Tibial nerve (tissue), 4 donors: ENCODE measurements around the gene SLC6A6.

Experiments used
- EP300 ChIP-seq, 2 donors: sonication (generic); formaldehyde crosslinking; IDR thresholded peaks; one replicate each; pipeline ENCODE4 v1.6.1; 2017; ENCODE audit warnings: antibody characterized with exemption in 2 of 2, mild to moderate bottlenecking in 1 of 2
- POLR2A ChIP-seq, 2 donors: fragments of 450-650 bp; IDR thresholded peaks; one replicate each; pipeline ENCODE4 v1.6.1; 2017; ENCODE audit warnings: antibody characterized with exemption in 2 of 2, mild to moderate bottlenecking in 2 of 2, moderate library complexity in 2 of 2
- TF ChIP-seq, protein P1 (sequence below), 5 experiments: fragments of 200-600 bp in 3 of 5; fragments of 450-650 bp in 2 of 5; sonication (generic) in 3 of 5; IDR thresholded peaks; one replicate each; pipeline ENCODE4 v1.5.1; 2016 to 2019; ENCODE audit warnings: antibody characterized with exemption in 5 of 5, mild to moderate bottlenecking in 3 of 5, moderate library complexity in 2 of 5

DNA sequence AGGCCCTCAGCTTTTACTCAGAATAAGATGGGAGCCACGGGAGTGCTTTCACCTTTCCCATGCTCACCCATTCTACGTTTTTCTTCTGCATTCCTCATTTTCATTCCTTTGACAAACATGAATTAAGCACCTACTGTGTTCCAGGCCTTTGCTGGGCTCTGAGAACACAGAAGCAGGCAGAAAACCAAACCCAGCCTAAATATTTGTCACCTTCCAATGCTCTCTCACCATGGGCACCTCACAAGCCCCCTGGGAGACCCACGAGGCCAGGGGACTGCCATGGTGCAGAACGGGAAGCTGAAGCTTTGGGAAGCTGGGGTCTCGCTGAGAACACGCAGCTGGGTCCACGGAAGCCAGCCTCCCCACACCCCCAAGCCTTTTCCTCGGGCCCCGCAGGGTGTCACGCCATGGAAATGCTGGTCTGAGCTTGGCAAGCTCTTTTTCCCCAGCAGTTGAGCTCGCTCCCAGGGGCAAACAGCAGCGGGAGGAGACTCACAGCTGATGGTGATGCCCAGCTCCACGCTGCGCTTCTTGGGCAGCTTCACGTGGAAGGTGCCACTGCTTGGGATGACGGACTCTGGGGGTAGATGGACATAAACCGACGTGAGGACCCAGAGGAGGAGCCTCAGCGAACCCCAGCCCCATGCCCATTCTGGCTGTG is 110.0 kb downstream of the SLC6A6 start:
- TF ChIP-seq, protein P1, sequence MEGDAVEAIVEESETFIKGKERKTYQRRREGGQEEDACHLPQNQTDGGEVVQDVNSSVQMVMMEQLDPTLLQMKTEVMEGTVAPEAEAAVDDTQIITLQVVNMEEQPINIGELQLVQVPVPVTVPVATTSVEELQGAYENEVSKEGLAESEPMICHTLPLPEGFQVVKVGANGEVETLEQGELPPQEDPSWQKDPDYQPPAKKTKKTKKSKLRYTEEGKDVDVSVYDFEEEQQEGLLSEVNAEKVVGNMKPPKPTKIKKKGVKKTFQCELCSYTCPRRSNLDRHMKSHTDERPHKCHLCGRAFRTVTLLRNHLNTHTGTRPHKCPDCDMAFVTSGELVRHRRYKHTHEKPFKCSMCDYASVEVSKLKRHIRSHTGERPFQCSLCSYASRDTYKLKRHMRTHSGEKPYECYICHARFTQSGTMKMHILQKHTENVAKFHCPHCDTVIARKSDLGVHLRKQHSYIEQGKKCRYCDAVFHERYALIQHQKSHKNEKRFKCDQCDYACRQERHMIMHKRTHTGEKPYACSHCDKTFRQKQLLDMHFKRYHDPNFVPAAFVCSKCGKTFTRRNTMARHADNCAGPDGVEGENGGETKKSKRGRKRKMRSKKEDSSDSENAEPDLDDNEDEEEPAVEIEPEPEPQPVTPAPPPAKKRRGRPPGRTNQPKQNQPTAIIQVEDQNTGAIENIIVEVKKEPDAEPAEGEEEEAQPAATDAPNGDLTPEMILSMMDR (IDR thresholded peaks at IDR 0.05): no peak
- no peak for TF ChIP-seq POLR2A (IDR thresholded peaks at IDR 0.05)
- no peak for TF ChIP-seq EP300 (IDR thresholded peaks at IDR 0.05)
